Hematopoietic multipotent progenitor cell treated with erythropoietin and hydrocortisone succinate and interleukin-3 and kit ligand, for 17 days (in vitro differentiated cells): ENCODE measurements around the gene DICER1.

ENCODE experiments used
- DNase-seq: peaks from one replicate; pipeline ENCODE4 v3.0.0-alpha.2; 2015; ENCODE audit warnings: low spot score

Gene DICER1

GRCh38 chr14:95122621-95122945 is 34.7 kb downstream of the DICER1 start:
- DNase-seq, result no peak

- no peak for DNase-seq
Observed at GRCh38 chr14:95121911-95122620, 35.3 kb downstream of the DICER1 start.

- DNase-seq, result no peak
Observed at GRCh38 chr14:95119336-95119735, 38.0 kb downstream of the DICER1 start.

GRCh38 chr14:95117937-95118721 is 39.2 kb downstream of the DICER1 start:
- no peak for DNase-seq

- no peak for DNase-seq
Observed at GRCh38 chr14:95113476-95113875, 43.9 kb downstream of the DICER1 start.

GRCh38 chr14:95111507-95112164 is 45.7 kb downstream of the DICER1 start:
- DNase-seq, result no peak

- no peak for DNase-seq
Observed at GRCh38 chr14:95110178-95110577, 47.2 kb downstream of the DICER1 start.

- no peak for DNase-seq
Observed at GRCh38 chr14:95107711-95108110, 49.6 kb downstream of the DICER1 start.

GRCh38 chr14:95106971-95107370 is 50.4 kb downstream of the DICER1 start:
- DNase-seq, result no peak

GRCh38 chr14:95104911-95105310 is 52.4 kb downstream of the DICER1 start:
- DNase-seq, result no peak

GRCh38 chr14:95102680-95103044 is 54.7 kb downstream of the DICER1 start:
- no peak for DNase-seq

GRCh38 chr14:95101736-95102679 is 55.3 kb downstream of the DICER1 start:
- no peak for DNase-seq

GRCh38 chr14:95098984-95099599 is 58.2 kb downstream of the DICER1 start:
- peak; percentile 36 for DNase-seq

GRCh38 chr14:95097385-95097784 is 59.9 kb downstream of the DICER1 start:
- no peak for DNase-seq

GRCh38 chr14:95096476-95096875 is 60.9 kb downstream of the DICER1 start:
- DNase-seq, result no peak

- DNase-seq, result no peak
Observed at GRCh38 chr14:95095996-95096395, 61.3 kb downstream of the DICER1 start.

GRCh38 chr14:95092723-95093122 is 64.6 kb downstream of the DICER1 start:
- DNase-seq, result no peak

GRCh38 chr14:95091581-95091980 is 65.7 kb downstream of the DICER1 start:
- DNase-seq, result no peak

- no peak for DNase-seq
Observed at GRCh38 chr14:95088665-95089064, 68.7 kb downstream of the DICER1 start.

- DNase-seq, result no peak
Observed at GRCh38 chr14:95087619-95088018, 69.7 kb downstream of the DICER1 start.

GRCh38 chr14:95085321-95085720 is 72.0 kb downstream of the DICER1 start:
- no peak for DNase-seq

- no peak for DNase-seq
Observed at GRCh38 chr14:95078867-95079266, 78.5 kb downstream of the DICER1 start.
